Hematopoietic multipotent progenitor cell treated with erythropoietin and hydrocortisone succinate and interleukin-3 and kit ligand, for 4 days (in vitro differentiated cells): ENCODE measurements around the gene TMEM163.
A peak's percentile ranks its signal among the peaks of the same experiment; 100 is the strongest.
"Not testable (repeated sequence)": the region's sequence is repeated elsewhere in the genome, so short reads cannot be mapped to it uniquely, and the experiment has no call there.

Experiments
- DNase-seq: peaks from one replicate; pipeline ENCODE4 v3.0.0-alpha.2; 2015

Gene TMEM163

DNA sequence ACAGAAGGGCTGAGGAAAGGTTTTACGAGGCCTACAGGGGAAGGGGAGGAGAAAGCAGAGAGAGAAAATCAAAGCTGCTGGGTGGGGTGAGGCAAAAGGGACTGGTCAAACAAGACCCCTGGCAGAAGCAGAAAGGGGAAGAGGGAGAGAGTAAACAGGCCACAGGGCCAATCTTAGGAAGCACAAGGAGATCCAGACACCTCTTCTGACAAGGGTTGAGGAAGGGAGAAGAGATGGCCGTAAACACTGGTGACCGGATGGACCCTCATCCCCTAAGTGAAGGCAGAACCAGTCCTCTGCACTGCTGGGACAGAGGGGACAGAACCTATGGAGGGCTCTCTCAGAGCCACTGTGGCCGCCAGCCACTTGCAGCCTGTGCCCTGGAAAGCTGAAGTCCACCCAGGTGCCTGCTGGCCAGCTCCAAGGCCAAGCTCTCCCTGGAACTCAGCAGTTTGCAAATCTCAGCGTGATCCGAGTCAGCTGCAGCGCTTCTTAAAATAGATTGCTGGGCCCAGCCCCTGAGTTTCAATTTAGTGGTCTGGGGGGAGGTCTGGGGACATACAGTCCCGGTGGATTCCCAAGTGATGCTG, 108.8 kb downstream of the TMEM163 start:
- DNase-seq, result no peak

- DNase-seq, result no peak
These were observed 114.8 kb downstream of the TMEM163 start for GRCh38 chr2:134603966-134604365.

DNA sequence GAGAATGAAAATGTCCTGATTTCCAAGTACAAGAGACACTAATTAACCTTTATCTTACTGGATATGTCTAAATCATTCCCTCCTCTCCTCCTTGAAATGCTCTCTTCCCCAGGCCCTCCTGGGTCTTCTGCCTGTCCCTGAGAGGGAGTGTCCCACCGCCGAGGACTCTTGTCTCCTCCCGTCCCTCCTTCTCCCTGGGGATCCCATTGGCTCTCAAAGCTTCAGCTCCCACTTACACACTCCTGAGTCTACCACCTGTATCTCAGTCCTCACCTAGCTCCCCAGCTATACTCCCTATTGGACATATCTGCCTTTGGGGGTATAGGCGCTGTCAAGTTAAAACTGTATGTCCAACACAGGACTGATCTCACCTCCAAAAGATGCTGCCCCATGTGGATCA, 116.1 kb downstream of the TMEM163 start:
- DNase-seq, result no peak

- no peak for DNase-seq
These were observed 117.5 kb downstream of the TMEM163 start for GRCh38 chr2:134601264-134601663.

DNA sequence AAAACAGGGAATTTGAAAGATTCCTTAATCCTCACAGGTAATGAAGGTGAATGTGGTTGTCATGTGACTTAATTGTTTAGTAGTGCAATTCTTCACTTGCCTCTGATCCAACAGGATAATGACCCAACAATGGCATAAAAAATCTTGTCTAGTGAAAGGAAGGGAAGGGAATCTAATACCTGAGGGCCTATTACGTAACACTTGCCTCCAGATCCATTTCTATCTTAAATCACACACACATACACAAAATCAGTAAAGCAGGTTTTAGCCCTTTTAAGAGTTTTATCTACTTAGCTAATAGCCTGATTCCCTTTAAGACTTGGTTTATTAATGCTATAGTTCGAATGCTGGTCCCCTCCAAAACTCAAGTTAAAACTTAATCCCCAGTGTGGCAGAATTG, 118.6 kb downstream of the TMEM163 start:
- DNase-seq, result no peak

- DNase-seq, result no peak
These were observed 119.6 kb downstream of the TMEM163 start for GRCh38 chr2:134599236-134599635.

- no peak for DNase-seq
These were observed 124.4 kb downstream of the TMEM163 start for GRCh38 chr2:134594399-134594798.

GRCh38 chr2:134593519-134593918, 125.3 kb downstream of the TMEM163 start:
- DNase-seq, result no peak

- DNase-seq, result no peak
These were observed 126.4 kb downstream of the TMEM163 start for GRCh38 chr2:134592377-134592776.

GRCh38 chr2:134591526-134591925, 127.3 kb downstream of the TMEM163 start:
- no peak for DNase-seq

DNA sequence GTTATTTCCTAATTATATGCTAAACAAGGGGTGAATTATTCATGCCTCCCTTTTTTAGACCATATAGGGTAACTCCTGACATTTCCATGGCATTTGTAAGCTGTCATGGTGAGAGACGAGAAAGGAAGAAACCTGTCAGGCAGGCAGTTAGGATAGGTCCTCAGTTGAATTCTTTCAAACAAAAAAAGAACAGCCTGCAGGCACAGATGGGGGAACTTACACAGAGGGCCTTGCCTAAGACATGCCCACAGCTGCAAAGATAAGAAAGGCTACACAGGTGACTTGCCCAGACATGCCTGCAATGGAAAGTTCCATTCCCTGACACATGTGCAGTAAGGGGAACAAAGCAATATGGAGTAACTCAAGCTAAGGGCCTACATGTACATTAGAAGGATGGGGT, 128.1 kb downstream of the TMEM163 start:
- DNase-seq, result no peak

DNA sequence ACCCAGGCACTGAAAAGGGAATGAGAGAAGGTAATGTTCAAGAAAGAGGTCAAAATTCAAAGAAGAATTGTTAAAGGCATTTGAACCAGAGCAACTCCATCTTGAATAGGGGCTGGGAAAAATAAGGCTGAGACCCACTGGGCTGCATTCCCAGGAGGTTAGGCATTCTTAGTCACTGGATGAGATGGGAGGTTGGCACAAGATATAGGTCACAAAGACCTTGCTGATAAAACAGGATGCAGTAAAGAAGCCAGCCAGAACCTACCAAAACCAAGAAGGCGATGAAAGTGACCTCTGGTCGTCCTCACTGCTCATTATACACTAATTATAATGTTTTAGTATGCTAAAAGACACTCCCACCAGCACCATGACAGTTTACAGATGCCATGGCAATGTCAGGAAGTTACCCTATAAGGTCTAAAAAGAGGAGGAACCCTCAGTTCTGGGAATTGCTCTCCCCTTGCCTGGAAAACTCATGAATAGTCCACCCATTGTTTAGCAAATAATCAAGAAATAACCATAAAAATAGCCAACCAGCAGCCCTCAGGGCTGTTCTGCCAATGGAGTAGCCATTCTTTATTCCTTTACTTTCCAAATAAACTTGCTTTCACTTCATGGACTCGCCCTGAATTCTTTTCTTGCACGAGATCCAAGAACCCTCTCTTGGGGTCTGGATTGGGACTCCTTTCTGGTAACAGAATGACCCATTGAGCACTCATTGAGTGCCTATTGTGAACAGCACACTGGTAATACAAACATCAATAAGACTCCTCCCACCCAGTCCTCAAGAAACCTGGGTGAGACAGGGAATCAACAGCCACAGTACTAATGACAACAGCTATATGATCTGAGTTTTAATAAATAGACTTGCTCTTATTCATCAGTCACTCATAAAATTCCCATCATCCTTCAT, 129.4 kb downstream of the TMEM163 start:
- DNase-seq, result not testable (repeated sequence)

- DNase-seq, result no peak
These were observed 130.2 kb downstream of the TMEM163 start for GRCh38 chr2:134588556-134588955.

DNA sequence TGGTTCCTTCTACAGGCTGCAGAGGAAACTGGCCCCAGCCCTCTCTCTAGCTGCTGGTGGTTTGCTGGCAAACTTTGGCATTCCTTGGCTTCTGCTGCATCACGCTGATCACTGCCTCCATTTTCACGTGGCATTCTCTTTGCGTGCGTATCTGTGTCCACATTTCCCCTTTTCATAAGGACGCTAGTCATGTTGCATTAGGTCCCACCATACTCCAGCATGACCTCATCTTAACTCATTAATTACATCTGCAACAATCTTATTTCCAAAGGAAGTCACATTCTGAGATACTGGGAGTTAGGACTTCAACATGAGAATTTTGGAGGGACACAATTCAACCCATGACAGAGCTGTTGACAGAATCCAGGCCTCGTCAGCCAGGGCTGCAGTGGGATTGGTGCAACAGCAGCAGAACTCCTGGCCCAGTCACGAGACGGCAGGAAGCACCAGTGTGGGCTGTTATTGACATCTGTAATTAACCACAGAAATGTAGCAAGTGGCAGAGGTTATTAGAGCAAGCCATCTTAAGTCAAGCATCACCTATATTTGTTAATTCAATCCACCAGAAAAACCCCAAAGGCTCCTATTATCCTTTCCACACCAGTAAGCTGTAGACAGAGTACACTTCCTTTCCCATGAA, 132.4 kb downstream of the TMEM163 start:
- peak; percentile 33 for DNase-seq

GRCh38 chr2:134583997-134584520, 134.7 kb downstream of the TMEM163 start:
- peak; percentile 17 for DNase-seq

- DNase-seq, result no peak
These were observed 135.3 kb downstream of the TMEM163 start for GRCh38 chr2:134583462-134583861.

- DNase-seq, result peak; percentile 7
These were observed 136.3 kb downstream of the TMEM163 start for GRCh38 chr2:134582547-134582899.

DNA sequence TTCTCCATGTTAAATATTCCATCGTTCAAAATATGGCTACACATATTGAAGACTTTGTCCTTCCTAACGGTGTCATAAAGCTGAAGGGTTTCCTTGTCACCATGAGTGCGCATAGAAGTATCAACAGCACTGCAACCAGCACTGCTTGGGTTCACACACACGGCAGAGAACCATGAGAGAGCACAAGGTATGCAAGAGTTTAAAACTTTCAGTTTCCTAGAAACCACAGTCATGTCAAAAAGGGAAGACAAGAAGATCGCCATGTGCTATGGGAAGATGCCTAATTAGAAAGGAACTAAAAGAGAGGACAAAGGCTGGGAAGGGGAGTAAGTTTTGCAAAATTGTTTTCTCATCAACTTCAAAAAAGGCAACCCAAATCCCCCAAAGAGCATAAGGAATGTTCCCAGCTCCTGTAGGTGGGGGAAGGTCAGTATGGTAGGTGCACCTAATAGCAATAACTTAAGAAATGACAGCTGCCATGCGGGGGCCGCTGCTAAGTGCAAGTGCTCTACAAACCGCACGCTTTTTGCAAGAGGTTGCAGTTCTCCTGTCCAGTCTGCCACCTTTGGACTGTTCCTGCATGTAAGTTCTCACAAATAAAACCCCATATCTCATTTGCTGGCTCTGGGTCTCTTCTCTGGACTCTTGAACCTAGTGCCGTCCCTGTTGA, 136.8 kb downstream of the TMEM163 start:
- no peak for DNase-seq

- no peak for DNase-seq
These were observed 140.5 kb downstream of the TMEM163 start for GRCh38 chr2:134578316-134578715.

DNA sequence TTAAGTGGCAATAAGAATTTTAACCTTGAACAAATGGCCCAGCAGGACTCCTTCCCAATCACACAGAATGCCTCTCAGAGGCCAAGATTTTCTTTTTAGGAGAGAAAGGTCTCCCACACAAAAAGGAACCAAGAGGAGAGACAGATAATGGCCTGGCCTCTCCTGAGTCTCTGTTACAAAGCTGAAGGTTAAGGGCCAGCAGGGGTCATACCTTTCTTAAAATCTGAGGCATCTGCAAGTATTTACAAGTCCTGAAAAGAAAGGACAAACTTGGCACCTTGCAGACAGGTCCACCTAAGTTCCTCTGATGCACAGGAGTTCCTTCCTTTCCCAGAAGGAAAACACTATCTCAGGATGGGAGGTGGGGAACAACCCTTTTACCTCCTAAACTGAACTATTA, 142.3 kb downstream of the TMEM163 start:
- peak; percentile 18 for DNase-seq

DNA sequence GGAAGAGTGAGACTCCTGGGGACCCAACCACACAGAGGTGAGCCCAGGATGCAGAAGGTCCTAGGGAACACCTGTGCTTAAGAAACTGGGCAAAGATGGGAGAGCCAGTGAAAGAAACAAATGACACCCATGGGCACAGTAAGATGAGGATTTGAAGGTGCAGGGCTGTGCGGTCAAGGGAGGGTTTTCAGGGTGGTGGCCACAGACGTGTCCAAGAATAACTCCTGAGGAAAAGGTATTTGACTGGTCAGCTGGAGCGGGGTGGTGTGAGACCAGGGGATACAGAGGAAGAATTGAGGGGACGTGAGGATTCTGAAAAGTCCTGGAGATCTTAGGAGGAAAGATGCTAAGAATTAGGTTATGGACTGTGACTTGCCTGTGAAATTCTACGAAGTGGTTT, 142.9 kb downstream of the TMEM163 start:
- no peak for DNase-seq

GRCh38 chr2:134574611-134575330, 144.0 kb downstream of the TMEM163 start:
- no peak for DNase-seq

DNA sequence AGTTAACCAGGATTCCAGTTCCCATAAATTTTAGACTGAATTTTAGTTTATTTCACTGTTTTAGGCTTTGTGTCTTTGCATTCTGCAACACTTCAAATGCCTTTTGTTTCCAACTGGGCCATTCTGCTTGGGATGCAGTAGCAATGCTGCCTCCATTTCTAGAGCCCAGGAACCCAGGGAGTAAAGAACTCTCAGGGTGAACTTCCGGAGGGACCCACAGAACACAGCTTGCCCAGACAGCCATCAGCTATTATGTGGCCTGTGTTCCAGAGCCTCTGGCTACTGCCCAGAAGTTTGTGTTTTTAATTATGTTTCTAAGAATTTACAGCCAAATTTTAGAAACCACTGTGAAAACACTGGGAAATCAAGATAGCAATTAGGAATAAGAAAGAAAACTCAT, 145.1 kb downstream of the TMEM163 start:
- DNase-seq, result no peak
